Medulla oblongata (tissue), 1 donor: ENCODE data around the gene CPLANE2.
"Not testable (repeated sequence)": the region's sequence is repeated elsewhere in the genome, so short reads cannot be mapped to it uniquely, and the experiment has no call there.

Source experiments
- DNase-seq: peaks from one replicate; pipeline ENCODE4 v3.0.0-alpha.2; 2015; ENCODE audit errors: extremely low spot score

The CPLANE2 gene

GRCh38 chr1:16248603-16249516 lies 11.9 kb upstream of the CPLANE2 start:
- peak; percentile 85 for DNase-seq

DNA sequence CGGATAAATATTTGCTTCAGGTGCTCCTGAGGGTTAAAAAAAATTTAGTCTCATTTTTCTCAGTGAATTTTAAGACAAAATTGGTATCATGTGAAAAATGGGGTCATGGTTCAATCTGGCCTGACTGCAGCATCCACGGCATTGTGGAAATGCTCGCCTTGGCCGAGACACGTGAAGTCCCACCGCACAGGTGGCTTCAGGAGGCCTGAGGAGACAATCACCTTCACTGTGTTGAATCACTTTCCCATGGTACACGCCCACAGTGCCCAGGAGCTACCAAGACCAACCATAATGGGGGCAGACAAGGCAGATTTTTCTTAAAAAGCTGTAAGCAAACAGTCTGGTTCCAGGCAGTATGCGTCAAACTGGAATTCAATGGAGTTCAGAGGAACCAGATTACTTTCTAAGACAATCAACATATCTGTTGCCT lies 11.0 kb upstream of the CPLANE2 start:
- DNase-seq: no peak

DNA sequence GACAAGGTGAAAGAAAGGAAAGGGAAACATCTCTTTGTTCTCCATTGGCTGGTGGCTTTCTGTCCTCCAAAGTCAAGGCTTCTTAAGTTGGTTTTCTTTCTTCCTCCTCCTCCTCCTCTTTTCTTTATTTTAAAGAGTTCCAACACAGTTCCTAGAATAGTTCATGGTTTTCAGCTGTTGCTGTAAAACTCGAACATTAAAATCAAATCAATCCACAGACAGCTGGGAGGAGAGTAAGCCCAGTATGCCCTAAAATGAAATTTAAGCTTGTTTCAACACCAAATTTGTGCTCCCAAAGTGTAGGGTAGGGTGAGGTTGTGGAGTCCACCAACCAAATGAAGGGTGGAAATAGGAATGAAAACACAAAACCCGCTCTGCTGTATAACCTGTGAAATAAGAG lies 10.5 kb upstream of the CPLANE2 start:
- no peak for DNase-seq

DNA sequence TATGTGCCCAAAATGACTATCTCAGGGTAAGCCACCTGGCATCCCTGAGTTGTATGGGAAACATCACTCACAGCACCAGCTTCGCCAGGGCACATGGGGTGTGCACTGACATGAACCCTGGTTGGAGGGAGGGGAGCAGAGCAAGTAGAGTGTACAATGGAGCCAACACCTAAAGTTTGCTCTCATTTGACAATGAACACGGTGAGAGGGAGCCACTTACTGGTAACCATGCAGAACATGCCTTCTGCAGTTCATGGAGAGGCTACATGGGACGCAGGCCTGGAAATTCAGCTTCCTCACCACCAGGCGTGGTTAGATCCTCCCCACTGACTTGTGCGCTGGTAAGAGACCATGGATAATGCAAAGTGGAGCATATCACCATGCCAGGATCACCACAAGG lies 10.0 kb upstream of the CPLANE2 start:
- DNase-seq: no peak

- DNase-seq: not testable (repeated sequence)
Observed at GRCh38 chr1:16246239-16246638, 9.3 kb upstream of the CPLANE2 start.

- no peak for DNase-seq
Observed at GRCh38 chr1:16245476-16246196, 8.7 kb upstream of the CPLANE2 start.

DNA sequence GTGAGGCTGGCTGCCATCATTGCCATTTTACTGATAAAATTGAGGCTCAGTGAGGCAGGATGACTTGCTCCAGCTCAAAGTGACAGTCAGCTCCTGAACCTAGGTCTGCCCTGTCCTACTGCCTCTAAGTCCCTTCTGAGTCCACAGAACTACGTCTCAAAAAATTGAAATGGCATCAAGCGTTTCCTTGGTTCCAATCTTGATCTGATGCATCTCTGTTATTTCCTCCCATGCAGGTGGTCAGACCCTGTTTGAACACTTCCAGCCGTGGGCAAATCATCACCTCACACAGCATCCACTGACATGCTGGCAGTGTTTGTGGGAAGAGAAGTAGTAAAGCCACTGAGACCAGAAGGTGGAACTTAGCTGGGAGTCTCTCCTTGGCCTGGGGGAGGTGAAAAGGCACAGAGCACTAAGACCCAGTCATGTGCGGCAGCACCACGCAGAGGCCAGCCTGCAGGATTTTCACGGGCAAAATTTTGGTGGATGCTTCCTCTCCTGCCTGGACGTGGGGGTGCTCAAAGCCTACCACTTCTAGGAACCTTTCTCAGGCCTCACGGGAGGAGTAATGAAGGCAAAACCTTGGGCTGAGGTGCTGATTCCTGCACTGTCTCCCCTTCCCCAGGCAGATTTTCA lies 7.8 kb upstream of the CPLANE2 start:
- DNase-seq: no peak

GRCh38 chr1:16243936-16244649 lies 7.1 kb upstream of the CPLANE2 start:
- peak; percentile 89 for DNase-seq

DNA sequence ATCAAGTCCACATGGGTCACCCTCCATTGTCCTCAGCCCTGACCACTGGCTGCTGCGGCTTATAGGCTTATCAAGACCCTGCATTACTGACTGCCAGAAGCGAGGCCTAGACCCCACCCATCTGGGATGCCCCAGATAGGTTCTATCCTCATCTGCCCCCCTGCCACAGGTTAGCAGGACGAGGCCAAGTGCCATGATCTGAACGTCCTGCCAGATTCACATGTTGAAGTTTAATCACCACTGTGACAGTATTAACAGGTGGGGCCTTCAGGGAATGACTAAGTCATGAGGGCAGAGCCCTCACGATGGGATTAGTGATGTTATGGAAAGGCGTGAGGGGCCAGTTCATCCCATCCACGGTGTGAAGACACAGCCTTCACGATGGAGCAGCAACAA lies 6.2 kb upstream of the CPLANE2 start:
- DNase-seq: no peak

- no peak for DNase-seq
Observed at GRCh38 chr1:16242556-16243214, 5.7 kb upstream of the CPLANE2 start.

- no peak for DNase-seq
Observed at GRCh38 chr1:16241221-16241708, 4.3 kb upstream of the CPLANE2 start.

- no peak for DNase-seq
Observed at GRCh38 chr1:16239972-16240491, 3.0 kb upstream of the CPLANE2 start.

- no peak for DNase-seq
Observed at GRCh38 chr1:16237343-16237830, 404 bp upstream of the CPLANE2 start.

DNA sequence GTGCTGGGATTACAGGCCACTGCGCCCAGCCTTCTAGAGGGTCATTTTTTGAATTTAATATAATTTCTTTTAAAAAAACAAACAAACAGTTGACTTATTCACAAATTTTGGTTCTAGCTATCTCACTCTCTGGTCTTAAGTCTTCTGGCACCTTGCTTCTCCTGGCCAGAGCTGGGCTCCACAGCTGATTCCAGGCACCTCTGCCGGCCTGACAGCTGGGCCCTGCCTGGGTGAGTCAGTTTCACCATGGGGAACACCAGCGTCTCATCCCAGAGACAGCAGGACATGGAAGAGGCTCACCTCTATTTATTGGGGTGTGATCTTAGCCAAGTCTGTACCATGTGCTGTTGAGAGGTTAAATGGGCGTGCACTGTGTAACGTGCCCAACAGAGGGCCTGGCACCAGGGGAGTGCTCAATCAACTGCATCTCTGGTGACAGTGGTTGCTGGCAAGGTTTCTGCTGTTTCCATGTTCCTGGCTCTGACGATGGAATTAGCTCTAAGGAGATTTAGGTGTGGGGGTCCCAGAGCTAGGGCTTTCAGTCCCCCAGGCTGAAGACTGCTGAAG lies 956 bp downstream of the CPLANE2 start:
- DNase-seq: no peak

DNA sequence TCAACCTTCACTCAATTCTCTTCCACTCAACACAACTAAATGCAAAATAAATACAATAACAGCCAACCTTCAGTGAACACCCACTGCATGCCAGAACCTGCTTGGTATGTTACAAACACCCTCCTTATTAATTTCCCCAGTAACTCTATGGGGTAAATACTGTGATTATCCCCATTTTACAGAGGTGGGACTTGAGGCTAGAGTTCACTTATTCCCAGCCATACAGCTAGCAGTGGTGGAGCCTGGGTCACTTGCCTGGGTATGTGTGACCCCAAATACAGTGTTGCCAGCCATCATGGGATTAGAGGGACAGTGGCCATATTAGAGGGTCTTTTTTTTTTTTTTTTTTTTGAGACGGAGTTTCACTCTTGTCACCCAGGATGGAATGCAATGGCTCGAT lies 1.6 kb downstream of the CPLANE2 start:
- no peak for DNase-seq

DNA sequence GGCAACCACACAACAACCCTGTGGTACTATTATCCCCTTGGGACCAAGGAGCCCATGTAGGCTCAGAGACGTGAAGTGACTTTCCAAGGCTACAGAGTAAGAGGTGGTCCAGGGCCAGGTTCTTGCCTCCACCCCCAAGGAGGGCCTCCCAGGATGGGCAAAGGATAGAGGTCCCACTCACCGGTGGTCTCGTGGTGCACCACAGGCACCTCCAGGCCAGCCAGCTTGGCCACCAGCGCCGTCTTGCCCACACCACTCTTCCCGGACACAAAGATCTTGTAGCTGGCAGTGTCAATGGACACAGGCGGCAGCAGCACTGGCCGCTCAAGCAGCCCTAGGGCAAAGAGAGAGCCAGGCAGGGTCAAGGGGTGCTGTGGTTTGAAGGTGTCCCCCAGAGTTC lies 3.6 kb downstream of the CPLANE2 start:
- DNase-seq: no peak

- no peak for DNase-seq
Observed at GRCh38 chr1:16232316-16232710, 4.7 kb downstream of the CPLANE2 start.

DNA sequence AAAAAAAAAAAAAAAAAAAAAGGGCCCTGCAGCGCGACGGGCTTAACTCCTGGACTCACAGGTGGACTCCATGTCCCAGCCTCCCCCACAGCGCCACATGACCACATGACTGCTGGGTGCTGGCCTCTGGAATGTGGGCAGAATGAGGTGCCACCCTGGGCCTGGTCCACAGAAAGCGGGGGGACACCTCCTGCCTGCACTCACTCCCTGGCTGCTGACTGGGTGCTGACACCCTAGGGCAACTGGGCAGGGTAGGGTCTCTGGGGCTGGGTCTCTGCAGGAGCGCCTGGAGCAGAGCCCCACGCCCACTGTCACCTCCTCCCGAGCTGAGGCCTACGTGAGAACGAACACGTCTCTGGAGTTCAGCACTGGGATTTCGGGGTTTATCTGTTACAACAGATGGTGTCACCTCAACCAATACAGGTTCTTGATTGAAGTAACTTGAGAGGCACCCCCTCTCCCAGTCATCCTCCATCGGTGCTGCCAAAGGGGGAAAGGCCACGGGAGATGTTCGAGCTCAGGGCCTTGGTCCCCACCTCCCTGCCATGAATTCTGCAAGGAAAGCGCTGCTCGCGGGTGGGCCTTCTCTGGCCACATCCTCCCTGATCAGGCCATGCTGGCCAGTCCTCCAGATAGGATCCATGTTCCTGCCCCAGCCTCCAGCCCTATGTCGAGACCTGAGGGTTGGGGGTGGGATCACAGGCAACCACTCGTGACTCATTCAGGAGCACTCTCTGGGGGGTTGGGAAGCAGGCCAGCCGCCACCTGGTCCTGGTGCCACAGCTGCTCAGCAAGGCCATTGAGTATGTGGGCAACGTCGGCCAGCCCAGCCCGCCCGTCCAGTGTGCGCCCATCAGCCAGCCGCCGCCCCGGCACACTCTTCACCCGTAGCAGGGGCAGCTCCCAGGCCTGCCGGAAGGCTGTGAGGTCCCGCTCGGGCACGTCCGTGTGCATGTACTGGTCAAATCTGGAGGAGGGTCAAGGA lies 5.4 kb downstream of the CPLANE2 start:
- DNase-seq: no peak

DNA sequence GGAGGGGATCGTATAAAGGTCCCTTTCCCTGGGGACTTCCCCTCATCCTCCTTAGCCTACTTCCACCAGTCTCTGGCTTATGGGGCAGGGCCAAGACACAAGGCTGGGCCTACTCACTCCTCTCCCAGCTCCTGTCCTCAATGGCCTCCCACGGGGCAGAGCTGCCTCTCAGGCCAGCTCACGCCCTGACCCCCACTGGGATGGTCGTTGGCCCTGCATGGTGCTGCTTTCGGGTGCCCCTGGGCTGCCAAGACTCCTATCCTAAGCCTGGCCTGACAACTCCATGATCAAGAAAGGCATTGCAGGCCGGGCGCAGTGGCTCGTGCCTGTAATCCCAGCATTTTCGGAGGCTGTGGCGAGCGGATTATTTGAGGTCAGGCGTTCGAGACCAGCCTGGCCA lies 6.2 kb downstream of the CPLANE2 start:
- no peak for DNase-seq
